HG03457 (cell line): Measurements from ENCODE around the gene URI1.
"Not testable (repeated sequence)": the region's sequence is repeated elsewhere in the genome, so short reads cannot be mapped to it uniquely, and the experiment has no call there.

ENCODE experiments used
- ATAC-seq: cut with Tn5 transposase; IDR thresholded peaks from one replicate; pipeline ENCODE4 v1.9.1; 2021; ENCODE audit warnings: moderate number of reproducible peaks; ENCODE audit not compliant: unreplicated experiment

The URI1 gene

DNA sequence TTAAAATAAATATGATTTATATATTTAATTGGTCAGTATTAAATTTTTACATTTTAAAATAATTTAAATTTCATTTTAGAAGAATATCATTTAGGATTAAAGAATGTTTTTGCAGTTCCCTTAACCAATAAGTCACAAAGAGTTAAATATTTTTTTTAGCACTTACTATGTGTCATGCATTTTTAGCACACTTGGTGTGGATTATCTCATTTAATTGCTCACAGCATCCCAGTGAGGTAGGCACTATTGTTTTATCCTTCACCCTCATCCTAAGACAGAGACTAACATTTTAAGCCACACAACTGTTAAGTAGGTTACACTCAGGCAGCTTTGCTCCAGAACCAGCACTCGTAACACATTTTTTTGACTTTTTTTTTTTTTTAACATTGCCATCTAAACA is 78.2 kb downstream of the URI1 start:
- ATAC-seq: no peak

- no peak for ATAC-seq
These were observed 80.6 kb downstream of the URI1 start for GRCh38 chr19:30022659-30023058.

- no peak for ATAC-seq
These were observed 81.3 kb downstream of the URI1 start for GRCh38 chr19:30023330-30023729.

- no peak for ATAC-seq
These were observed 82.1 kb downstream of the URI1 start for GRCh38 chr19:30024091-30024490.

DNA sequence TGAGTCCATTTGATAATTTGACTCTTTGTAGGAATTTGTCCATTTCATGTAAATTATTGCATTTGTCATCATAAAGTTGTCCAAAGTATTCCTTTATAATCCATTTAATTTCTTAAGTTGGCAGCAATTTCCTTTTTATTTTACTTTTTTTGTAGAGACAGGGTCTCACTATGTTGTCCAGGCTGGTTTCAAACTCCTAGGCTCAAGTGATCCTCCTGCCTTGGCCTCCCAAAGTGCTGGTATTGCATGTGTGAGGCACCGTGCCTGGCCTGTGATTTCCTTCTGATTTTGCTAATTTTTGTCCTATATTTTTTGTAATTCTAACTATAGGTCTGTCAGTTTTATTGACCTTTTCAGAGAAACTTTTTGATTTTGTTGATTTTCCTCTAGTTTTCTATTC is 84.9 kb downstream of the URI1 start:
- no peak for ATAC-seq

- no peak for ATAC-seq
These were observed 86.3 kb downstream of the URI1 start for GRCh38 chr19:30028118-30028991.

- no peak for ATAC-seq
These were observed 86.9 kb downstream of the URI1 start for GRCh38 chr19:30028992-30029343.

- peak; percentile 80 for ATAC-seq
These were observed 87.9 kb downstream of the URI1 start for GRCh38 chr19:30029721-30030510.

- no peak for ATAC-seq
These were observed 92.3 kb downstream of the URI1 start for GRCh38 chr19:30034321-30034720.

GRCh38 chr19:30036154-30037129 is 94.4 kb downstream of the URI1 start:
- no peak for ATAC-seq

DNA sequence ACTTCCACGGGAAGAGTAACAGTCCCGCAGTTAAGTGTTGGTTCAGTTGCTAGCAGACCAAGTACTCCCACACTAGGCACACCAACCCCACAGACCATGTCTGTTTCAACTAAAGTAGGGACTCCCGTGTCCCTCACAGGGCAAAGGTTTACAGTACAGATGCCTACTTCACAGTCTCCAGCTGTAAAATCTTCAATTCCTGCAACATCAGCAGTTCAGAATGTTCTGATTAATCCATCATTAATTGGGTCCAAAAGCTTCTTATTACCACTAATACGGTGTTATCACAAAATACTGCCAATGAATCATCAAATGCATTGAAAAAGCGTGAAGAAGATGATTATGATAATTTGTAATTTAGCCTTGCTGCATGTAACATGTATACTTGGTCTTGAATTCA is 95.8 kb downstream of the URI1 start:
- no peak for ATAC-seq

- ATAC-seq: not testable (repeated sequence)
These were observed 99.9 kb downstream of the URI1 start for GRCh38 chr19:30041931-30042330.

- not testable (repeated sequence) for ATAC-seq
These were observed 101.0 kb downstream of the URI1 start for GRCh38 chr19:30043008-30043407.

GRCh38 chr19:30044273-30045248 is 102.5 kb downstream of the URI1 start:
- no peak for ATAC-seq

DNA sequence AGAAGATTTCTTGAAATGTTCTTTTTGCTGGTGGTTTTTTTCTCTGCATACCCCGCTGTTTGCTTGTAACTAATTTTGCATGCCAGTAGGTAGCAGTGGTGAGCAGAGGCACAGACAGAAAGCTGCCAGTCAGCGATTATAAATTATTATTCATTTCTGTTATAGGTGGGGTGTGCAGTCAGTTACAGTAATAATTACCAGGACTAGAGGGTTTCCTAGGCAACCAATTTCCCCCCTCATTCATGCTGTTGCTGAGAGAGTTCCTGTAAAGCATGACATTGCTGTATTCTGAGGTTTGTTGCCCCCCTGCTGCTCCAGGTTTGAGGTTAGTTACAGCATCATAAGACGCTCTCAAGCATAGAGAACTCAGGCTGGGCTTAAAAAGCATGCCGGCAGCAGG is 104.5 kb downstream of the URI1 start:
- peak; percentile 70 for ATAC-seq

DNA sequence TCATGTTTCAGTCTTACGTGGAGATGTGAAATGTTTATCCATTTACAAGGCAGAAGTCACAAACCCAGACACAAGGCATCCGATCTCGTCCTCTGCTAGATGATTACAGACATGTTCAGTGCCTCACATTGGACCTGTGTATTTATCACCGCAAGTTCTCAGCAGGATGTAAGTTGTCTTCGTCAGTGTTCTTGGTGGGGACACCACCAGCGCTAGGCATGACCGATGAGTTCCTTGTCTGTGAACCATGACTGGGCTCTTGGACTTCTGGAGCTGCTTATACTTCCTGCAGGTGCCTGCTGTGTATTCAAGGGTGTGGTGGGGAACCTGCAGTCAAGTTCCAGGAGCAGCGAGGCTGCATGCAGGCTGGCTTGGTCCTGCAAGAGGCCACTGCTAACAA is 105.4 kb downstream of the URI1 start:
- ATAC-seq: no peak

DNA sequence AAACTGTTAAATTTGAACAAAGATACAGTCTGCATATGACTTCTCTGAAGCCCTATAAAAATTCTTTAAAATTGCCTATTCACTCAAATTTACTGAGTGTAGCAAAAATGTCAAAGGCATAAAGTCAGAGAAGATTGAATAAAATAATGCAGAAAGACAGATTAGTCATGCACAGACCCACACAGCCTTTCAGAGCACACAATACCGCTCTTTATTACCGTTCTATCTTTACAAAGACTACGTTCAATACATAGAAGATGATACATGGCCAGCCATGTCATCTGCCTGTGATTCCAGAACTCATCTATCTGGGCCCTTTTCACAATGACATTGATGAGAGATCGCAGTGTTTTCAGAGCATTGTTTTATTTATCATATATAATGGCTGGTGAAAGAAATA is 107.2 kb downstream of the URI1 start:
- no peak for ATAC-seq

DNA sequence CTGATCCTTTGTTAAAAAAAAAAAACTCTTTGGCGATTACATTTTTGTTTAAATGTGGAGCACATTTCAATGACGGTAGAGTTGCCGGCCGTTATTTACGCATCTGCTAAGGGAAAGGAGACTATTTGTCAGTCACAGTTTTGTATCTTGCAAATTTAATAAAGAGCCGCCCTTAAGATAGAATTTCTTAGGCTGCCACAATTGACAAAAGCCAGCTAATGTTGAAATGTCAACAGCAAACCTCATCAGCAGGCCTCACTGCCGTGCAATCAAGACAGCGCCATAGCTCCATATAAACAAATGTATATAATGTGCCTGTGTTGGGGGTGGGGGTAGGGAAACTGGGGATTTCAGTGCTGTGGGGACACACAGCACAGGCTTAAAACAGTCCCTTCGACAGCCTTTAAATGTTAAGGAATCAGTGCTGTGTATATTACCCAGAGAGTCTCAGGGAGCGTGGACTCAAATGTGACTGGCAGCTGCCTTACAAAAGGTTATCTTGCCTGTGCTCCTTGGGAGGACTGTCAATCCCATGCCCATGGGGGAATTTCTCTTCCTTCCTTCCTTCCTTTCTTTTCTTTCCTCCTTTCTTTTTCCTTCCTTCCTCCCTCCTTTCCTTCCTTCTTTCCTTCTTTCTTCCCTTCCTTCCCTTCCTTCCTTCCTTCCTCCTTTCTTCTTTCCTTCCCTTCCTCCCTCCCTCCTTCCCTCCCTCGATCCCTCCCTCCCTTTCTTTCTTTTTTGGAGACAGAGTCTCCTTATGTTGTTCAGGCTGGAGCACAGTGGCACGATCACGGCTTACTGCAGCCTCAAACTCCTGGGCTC is 108.0 kb downstream of the URI1 start:
- ATAC-seq: no peak
